SKM-1 (cell line): ENCODE data around the gene PFKL.

Experiments used
- DNase-seq: peaks from one replicate; lab custom pipeline; 2025; ENCODE audit not compliant: unreplicated experiment; lab: John Stamatoyannopoulos, UW

The PFKL gene

GRCh38 chr21:44325386-44326271, 25.8 kb downstream of the PFKL start:
- DNase-seq, result no peak

- DNase-seq, result no peak
These were observed 26.4 kb downstream of the PFKL start for GRCh38 chr21:44326272-44326647.

DNA sequence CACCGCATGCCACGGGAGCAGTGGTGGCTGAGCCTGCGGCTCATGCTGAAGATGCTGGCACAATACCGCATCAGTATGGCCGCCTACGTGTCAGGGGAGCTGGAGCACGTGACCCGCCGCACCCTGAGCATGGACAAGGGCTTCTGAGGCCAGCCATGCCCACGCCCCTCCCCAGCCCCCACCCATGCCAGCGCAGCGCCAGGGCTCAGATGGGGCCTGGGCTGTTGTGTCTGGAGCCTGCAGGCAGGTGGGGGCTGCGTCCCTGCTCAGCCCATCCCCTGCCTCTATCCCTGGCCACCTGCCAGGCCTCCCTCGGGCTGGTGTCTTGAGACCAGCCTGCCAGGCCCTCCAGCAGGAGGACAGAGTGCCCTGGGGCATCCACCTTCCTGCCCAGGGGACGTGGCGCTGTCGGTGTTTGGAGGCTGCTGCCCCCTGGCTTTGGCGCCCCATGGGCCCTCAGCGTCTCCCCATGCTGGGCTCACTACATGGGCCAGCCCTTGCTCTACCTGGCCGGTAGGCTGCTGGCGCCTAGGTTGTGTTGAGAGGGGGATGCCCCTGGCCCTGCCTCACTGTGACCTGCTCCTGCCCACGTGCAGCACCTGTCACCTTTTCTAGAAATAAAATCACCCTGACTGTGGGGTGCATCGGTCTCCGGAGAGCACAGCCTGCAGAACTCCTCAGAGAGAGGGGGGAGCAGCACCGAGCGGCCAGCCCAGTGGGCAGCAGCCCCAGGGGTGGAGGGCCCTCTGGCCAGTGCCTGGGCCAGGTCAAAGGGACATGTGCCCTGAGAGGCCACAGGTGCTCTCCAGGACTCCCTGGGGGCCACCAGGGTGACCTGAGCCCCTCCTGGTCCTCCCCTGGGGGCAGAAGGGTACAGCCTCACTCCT, 27.1 kb downstream of the PFKL start:
- DNase-seq, result no peak

DNA sequence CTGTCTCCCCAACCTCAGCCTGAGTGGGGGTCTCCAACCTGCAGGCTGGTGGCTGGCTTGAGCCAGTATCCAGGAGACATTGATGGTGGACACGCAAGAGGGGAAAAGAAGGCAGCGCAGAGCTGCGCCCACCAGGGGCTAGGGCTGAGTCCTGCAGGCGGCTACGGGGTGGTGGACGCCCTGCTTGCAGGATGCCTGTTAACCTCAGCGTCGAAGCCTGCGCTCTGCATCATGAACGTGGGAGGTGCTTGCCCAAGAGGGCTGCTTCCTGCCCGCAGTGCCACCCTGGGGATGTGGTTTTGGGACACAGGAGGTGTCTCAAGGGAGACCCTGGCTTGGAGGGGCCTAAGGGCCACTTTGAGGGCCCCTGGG, 27.7 kb downstream of the PFKL start:
- no peak for DNase-seq

DNA sequence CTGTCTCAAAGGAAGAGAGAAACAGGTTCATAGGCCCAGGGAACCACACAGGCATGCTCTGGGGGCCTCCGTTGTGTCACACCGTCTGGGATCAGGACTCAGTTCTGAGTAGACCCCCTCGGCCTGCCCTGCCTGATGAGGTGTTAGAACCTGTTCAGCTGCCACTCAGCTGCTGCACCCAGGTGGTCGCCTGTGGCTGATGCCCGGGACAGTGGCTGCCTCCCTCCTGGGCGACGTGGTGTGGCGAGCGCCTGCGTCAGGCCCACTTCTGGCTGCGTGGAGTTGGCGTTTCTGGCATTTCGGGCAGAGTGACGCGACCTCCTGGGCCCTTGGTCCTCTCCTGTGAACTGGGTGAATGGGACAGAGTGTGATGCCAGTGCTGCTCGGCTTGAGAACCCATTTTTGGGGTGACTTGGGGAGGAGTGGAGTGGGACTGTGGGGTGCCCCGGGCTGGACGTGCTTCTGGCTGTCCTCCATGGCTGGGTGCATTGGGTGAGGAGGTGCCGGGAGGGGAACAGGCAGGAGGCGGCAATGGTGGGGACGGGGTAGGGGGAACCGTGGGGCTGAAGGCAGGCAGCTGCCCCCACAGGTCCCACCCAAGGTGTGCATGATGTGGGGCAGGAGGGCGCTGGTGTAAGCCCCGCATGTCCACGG, 28.5 kb downstream of the PFKL start:
- no peak for DNase-seq

DNA sequence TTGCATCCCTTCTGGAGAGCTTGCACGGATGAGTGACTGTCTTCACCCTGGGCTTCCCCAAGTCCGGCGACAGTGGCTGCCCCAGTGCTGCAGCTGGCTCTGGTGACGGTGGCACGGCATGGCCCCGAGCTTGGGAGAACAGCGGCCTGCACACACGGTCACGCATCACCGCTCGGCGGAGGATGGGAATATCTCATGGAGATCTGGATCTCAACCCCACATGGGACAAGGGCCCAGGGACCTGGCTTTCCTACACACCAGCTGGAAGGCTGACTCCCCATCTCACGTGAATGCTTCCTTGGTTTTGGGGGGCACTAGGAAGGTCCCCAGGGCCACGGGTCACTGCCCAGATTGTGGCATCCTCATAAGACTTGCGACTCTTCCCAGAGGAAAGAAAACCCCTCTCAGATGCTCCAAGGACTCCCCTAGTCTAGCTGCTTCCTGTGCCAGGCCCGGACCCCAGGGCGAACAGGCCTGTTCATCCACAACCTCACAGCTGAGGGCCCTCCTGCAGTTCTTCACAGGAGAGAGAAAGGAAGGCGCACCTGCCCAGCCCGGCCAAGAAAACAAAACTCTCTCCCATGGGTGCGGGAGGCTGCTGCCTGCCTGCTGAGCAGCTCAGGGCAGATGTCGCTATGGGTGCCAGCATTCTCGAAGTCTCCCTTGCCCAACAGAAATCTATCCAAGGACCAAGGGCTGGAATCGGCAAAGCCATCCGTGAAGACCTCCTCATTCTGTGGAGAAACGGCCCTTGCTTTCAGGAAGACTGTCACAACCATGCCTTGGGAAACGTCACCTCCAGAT, 29.4 kb downstream of the PFKL start:
- DNase-seq, result no peak

DNA sequence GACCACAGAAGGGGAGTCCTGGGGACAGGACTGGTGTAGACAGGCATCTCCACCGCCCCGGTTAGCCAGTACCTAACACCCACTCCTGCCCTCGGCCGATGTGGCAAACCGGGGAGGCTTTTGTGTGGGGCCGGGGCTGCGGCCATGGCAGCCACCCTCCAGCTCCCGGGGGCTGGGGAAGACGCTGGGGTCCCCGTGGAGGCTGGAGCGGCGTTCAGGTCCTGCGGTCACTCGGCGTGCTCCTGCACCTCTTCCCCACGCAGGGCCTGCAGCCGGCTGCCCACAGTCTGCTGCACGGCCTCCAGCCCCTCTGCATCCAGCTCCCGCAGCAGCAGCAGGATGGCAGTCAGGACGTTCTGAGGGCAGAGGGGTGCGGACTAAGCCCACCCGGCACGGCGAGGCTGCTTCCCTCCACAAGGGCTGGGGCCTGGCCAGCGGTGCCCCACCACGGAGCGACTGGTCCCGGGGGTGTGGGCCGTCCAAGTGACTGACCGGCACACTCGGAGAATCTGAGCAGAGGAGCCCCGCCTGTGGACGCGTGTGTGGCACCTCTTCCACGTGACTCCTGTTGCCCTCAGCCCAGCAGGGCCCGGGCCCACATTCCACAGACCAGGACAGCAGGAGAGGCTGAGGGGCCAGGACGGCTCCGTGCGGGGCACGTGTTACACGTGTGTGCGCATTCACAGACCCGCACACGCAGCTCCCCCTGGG, 30.3 kb downstream of the PFKL start:
- no peak for DNase-seq

GRCh38 chr21:44330698-44331097, 30.8 kb downstream of the PFKL start:
- no peak for DNase-seq

GRCh38 chr21:44331209-44331608, 31.4 kb downstream of the PFKL start:
- DNase-seq, result no peak

DNA sequence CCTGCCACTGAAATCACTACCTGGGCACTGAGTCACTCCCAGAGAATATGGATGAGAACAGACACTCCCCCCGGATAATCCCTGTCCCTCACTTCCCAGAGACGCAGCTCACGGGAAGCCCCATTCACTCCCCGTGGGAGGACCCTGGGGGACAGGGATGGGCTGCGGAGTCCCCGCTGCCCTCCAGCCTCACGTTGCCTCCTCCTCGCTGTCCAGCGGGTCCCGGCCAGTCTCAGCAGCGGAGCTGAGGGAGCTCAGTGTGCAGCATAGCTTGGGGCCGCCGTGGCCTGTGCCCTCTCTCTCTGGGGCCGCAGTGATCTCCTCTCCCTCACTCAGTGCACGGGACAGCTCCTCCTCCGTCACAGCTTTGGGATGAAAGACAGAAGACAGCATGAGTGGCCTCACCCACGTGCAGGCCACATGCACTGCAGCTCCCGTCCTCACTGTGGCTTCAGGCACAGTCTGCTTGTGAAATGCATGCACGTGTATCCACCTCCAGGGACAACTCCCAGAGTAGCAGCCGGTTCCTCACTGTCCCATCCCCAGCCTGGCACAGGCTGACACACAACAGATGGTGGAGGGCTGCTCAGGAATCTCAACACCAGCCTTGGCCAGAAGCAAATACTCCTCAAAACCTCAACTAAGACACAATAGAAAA, 31.9 kb downstream of the PFKL start:
- DNase-seq, result no peak

- no peak for DNase-seq
These were observed 32.5 kb downstream of the PFKL start for GRCh38 chr21:44332383-44332782.

- DNase-seq, result no peak
These were observed 33.1 kb downstream of the PFKL start for GRCh38 chr21:44332965-44333364.

- no peak for DNase-seq
These were observed 33.9 kb downstream of the PFKL start for GRCh38 chr21:44333509-44334328.

- DNase-seq, result no peak
These were observed 34.6 kb downstream of the PFKL start for GRCh38 chr21:44334329-44335030.

DNA sequence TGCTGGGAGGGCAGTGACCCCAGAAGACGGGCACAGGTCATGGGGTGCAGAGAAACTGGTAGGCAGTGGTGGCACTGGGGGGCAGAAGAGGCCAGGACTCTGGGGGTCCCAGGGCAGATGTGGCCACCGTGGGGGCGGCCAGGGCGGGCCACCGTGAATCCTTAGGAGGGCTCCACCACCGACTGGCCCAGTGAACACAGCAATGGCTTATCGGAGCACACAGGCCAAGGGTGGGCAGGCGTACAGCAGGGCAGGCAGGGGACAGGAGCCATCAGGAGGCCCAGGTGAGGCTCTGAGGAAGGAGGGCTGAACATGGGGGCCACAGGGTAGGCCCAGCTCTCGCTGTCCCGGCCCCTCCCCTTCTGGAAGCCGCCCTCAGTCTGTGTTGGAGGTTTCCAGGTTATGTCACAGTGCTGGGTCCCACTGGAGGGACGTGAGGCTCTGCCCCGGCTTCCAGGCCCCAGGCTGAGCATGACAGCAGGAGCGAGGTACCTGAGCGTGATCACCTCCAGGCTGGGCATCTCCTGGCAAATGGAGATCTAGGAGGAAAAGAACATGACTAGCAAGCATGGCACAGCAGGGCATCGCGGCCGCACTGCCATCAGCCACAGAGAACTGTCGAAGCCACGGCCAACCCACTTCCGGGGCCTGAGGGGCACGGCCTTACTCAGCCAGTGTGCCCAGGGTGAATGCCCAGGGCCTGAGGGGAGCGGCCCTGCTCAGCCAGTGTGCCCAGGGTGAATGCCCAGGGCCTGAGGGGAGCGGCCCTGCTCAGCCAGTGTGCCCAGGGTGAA, 35.6 kb downstream of the PFKL start:
- no peak for DNase-seq

GRCh38 chr21:44337449-44337848, 37.6 kb downstream of the PFKL start:
- no peak for DNase-seq
